Stimulated activated CD8-positive, alpha-beta memory T cell treated with anti-CD3 and anti-CD28 coated beads, Interleukin-7, amount 100 ng/mL, for 48 hours (primary cell): ENCODE measurements around the gene VWA8.

ENCODE experiments used
- DNase-seq, 2 donors: peaks; one replicate each; pipeline ENCODE4 v3.0.0-alpha.2; 2020; ENCODE audit warnings: low read depth in 1 of 2; ENCODE audit errors: extremely low read depth in 1 of 2

The VWA8 gene

DNA sequence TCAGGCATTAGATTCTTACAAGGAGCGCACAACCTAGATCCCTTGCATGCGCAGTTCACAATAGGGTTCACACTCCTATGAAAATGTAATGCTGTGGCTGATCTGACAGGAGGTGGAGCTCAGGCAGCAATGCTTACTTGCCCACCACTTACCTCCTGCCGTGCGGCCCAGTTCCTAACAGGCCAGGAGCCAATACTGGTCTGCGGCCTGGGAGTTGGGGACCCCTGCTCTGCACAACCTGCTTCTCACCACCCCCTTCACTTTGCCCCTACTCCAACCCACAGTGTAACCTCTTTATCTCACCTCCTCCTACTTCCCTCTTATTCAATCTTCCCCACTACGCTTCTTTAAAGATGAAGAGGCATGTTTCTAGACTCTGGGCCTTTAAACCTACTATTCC is 263.3 kb downstream of the VWA8 start:
- DNase-seq = no peak

DNA sequence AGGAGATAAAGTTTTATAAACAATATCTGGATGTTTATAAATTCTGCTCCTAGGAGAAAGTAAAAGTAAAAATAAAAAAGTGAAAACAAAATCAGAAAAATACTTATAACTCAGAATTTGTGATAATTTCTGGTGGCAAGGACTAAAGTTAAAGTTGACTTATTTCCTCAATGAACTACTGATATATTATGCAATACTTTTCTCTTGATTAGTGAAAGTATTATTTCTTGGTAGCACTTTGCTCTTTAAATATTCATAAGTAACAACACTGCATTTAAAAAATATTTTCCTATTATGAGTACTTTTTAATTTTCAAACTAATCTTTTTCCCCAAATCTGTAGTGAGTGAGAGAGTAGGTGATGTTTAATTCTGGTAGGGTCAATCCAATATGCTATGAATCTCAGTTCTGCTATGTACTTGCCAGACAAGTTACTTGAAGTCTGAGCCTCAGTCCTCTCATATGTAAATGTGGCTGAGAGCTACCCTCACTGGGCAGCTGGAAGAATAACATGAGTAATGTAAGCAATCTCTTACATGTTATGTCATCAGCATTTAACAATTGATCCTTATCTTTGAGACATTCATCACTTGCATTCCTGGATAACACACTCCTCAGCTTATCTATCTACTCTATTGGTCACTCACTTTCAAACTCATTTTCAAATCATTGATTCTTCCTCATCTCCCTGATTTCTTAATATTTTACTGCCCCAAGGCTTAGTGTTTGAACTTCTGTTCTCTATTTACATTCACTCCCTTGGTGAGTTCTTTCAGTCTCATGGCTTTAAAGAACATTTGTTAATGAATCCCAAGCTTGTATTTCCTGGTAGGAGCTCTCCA is 264.5 kb downstream of the VWA8 start:
- no peak for DNase-seq

DNA sequence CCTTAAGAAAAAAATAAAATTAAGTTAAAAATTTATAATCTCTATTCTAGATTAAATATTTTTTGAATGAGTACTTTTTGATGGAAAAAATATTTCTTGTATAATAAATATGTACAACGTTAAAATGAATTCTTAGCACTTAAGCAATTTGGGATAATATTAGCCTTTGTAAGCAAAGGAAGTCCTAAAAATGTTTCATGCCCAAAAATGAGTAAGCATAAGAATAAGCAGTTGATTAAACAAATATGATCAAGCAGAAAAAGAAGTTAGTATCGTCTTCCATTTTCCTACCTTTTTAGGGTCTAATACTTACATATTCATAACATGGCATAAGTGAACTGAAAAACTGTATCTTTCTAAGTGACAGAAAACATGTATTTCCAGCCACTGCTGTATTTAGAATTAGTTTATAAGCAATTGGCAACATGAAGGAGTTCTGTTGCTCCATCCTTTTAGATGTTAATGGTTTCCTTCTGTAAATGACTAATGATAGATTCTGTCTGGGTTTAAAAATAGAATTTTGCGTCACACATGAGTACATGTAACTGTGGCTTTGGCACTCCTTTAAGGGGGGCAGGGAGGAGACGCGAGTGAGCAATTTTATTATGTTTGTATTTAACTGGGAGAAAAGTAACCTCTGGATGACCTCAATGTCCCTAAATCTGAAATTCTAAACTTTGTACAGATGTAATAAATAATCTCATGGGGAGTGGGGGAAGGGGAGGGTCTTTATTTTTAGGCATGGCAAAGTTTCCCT is 266.2 kb downstream of the VWA8 start:
- no peak for DNase-seq

DNA sequence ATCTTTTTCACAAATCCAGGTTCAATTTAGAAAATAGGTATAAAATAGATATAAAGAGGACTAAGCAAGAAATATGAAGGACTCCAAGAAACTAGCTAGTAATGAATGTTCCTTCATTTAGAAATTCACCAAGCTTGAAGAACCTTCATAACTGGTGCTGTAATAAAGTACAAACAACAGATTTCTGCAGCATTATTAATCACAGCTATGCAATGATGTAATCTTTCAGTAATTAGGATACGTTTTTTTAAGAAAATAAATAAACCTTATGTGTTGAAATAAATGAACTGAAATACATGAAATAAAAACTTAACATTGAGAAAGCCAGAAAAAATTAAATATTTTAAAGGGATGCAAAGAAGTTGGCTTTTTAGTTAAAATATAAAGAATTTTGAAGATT is 267.5 kb downstream of the VWA8 start:
- no peak for DNase-seq

DNA sequence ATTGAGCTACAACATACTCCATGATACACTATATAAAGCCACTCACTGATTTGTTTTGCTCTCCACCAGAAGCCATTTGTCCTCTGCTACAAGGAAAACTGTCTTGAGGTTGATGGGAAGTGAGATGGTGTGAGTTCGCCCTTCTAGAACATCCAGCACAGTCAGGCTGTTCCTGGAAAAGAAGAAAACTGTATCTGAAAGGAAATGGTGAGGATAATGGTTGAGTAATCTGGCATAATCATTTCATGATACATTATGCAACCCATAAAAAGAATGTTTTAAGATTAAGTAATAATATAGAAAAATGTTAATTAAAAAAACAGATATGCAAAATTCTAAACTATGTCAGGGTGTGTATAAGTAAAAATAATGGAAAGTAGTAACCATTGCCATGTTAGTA is 269.6 kb downstream of the VWA8 start:
- DNase-seq = no peak

DNA sequence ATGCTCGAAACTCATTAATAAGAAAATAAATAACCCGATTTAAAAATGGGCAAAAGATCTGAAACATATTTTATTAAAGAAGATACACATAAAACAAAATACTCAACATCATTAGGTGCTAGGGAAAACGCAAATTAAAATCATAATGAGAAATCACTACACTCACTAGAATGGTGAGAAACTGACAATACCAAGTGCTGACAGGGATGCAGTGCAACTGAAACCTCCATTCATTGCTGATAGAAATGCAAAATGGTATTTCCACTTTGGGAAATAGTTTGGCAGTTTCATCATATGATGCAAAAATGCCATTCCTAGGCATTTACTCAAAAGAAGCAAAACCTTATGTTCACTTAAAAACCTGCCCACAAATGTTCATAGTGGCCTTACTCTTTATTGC is 278.1 kb downstream of the VWA8 start:
- no peak for DNase-seq

DNA sequence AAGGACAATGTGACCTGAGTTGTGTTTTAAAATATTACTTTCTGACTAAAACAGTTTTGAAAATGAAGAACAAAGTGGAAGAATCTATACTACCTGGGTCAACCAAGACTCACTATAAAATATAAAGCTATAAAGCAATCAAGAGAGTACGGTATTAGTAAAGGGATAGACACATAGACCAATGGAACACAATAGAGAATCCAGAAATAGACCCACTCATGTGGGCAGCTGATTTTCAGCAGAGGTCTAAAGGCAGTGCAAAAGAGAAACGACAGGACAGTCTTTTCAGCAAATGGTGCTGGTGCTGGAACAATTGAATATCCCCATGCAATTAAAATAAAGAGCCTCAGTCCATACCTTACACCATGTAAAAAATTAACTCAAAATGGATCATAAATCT is 278.9 kb downstream of the VWA8 start:
- DNase-seq = no peak

DNA sequence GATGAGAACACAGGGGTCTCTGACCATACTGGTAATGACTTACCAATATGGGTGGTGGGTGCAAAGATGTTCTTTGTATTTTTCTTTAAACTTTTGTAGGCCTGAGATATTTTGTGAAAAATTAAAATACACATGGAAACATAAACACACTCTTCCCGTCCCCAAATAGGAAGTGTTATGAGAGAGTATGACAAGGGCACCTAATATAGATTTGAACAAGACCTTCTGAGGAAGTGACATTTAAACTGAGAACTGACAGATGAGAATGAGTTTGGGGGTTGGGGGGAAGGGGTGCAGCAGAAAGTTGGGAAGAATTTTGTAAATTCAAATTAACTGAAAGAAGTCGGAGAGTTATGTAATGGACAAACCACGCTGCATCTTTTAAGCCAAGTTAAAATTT is 279.3 kb downstream of the VWA8 start:
- DNase-seq = no peak

DNA sequence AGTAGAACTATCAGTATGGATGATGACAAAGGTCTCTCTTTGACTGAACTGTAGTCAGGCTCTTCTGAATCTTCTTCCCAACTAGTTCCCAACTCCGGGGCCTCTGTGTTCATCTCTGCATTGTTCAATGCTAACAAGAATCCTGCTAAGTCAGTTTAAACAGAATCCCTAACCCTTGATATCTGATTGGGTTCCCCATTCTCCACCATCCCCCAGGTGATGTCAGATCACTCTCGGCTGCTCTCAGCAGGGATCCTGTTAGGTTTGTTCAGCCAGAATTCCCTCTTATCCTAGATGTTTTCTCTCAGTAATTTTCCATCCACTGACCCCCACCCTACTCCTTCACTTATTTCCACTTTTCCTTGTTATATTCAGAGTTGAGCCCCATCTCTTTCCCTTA is 280.0 kb downstream of the VWA8 start:
- DNase-seq = no peak

DNA sequence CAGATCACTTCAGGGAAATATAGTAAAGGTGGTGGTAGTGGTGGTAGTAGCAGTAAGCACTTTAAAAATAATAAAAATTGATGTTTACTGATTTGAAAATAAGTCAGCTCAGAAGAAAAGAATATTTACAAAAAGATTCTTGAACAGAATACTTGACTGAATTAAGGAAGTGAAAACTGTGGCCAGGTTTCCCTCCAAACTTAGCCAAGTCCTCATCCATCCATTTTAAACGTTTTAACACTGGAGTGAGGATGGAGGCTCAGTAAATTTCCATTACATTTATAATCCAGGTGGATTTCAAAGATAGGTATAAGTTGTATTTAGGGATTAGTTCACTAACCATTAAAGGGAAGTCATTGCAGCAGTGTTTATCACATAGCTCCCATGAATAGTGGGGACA is 282.1 kb downstream of the VWA8 start:
- no peak for DNase-seq

DNA sequence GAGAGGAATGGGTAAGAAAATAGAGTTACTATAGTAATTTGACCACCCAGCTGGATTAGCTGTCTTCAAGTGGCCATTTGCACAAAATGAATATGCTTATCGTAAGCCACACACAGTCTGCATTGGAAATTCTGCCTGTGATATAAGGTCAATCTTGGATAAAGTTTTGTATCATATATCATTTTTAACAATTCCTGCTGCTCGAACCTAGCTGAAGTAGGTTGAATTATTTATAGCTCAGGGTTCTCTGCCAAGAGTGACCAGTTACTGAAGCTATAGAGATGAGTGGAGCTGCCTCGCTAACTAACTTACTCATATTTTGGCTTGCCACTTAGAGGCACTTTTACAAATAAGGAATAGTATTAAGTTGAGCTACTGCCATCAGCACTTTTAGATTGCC is 282.7 kb downstream of the VWA8 start:
- no peak for DNase-seq

DNA sequence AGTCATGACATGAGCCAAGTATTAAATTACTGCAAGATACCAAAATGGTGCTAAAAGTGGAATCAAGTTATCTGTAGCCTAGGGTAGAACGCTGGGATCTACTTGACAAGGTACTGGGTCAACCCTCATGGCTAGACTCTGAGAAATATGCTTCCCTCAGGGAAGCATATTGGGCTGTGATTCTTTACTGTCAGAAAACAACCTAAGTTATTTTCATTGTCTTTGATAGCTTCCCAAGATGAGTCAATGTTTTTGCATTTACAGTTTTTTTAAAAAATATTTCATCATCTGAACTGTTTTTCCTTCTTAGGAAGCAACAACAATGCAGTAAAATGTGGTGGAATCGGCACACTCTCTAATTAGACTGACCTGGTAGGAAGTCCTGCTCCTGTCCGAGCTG is 285.6 kb downstream of the VWA8 start:
- DNase-seq = no peak

DNA sequence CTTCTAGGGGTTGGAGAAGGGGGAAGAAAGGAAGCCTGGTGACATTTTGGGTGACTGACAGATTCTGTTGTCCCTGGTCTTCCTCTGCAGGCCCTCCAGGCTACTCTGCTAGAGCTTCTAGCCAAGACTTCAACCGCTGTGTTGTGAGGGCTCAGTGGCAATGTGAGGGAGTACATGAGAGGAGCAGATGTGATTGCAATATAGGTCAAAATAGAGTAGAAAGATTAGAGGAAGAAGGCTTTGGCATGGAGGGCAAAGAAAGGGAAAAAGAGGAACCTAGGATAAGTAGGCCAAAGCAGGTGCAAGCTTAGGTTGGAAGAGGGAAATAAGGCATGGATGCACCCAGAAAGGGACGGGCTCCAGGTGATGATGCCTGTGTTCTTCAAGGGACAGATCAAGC is 286.7 kb downstream of the VWA8 start:
- DNase-seq = no peak

DNA sequence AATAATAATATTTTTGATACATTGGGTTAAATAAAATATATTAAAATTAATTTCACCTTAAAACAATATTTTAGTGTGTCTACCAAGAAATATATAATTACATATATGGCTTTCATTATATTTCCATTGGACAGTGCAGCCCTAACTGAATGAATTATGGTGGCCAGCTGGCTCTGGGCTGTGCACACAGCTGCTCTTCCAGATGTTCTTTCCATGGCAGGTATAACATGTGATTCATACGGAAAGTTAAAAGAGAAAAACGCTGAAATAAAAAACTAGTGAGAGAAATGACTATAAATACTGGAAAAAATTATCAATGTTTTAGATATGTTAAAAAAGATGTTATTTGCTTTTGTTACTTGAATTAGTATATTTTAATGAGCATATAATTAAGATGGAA is 287.3 kb downstream of the VWA8 start:
- DNase-seq = no peak

DNA sequence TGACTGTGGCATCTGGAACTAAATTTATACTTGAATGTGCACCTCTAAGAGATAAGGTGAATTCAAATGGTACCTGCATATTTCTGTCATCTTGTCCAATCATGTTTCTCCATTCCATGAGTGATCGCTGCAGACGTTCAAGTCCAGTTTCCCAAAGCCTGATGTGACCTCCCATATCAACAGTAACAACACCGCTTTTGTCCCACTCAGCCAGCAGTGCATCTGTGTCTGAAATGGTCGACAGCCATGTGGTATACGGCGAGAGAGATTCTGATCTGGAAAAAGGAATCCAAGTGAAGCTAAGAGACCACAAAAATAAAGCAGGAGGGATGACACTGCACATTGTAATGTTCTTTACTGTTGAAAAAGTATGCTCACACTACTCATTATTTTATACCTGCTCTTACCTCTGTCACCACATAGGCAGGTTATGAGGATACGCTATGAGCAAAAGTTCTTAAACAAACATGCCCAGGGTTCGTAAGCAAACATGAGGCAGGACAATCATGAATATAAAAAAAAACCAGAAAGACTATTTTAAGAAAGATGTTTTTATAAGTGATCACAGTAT is 290.0 kb downstream of the VWA8 start:
- DNase-seq = no peak

DNA sequence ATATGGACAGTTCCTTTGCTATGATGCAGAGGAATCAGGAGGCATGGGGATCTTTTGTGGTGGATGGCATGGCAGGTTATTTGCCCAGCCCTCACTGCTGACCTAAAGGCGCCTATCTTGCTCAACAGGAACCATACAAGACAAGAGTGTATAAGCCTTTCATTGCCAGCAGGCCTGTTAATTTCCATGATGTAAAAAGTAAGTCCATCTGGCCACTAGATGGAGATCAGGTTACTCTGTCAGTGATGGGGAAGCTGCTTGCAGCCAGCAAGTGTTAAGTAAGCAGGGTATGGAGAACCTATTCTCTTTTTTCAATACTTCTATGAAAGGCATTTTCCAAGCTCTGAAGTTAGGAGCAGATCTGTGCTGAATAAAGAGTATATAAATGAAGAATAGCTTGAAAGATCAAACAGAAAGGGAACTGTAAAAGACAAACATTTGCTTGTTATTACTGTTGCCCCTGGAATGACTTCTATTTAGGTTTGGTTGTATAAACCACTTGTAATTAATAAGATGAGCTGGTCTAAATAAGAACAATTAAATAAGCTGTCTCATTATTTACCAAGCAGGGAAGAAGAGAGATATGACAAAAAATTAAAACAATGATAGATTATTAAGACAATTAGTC is 292.7 kb downstream of the VWA8 start:
- peak in 1 of 2 donors; percentile 2 for DNase-seq

DNA sequence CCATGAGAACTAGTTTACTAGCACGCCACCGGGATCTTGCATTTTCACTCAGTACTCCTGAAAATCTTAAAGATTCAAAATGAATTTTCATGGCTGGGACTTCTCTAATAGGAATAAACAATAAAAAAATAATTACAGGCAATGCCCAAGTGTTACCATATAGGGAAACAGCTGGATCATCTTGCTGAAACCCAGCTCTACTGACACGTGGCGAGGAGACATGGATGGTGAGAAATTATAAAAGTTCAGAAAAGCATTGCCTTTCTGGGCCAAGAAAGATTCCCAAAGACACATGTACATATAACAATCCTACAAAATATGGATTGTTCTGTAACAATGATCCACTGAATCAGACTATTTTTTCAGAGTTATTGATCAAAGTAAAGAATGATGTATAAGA is 294.3 kb downstream of the VWA8 start:
- no peak for DNase-seq

DNA sequence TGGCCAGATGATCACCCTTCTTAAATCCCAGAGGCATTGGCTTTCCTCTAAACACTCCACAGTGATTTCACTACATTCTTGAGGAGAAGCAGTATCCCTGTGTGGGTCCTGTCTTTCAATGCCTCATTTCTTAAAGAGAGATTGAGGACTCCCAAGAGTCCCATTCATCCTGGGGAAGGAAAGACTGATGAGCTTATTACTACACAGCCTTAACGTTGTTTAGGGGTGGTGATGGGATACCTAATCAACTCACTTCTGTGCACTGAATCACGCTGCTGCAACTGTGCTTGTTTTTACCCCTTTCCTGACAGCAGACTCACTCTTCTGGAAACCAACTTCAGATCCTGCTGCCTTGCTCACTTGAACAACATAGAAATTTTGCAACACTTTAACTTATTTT is 300.5 kb downstream of the VWA8 start:
- no peak for DNase-seq

DNA sequence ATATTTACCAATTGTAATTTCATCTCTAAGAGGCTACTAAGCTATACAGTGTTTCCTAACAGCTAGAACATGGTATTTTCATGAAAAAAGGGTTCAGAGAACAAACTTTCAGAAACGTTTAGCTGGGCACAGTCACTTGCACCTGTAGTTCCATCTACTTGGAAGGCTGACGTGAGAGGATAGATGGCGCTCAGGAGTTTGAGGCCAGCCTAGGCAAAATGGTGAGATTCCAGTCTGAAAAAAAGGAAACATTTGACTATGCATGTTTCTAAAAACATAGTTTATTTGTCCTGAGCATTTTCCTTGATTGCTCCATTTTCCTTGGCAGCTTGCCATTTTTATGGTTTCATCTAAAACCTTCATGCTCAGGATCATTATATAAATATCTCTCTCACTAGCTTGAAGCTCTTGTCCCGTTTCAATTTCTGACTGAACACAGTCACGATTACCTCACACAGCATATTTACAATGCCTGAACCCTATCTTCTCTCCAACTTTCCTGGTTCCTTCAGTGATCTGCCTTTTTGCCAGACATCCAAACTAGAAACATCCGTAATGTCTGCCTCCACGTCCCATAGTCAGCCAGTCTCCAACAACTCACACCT is 302.8 kb downstream of the VWA8 start:
- no peak for DNase-seq

DNA sequence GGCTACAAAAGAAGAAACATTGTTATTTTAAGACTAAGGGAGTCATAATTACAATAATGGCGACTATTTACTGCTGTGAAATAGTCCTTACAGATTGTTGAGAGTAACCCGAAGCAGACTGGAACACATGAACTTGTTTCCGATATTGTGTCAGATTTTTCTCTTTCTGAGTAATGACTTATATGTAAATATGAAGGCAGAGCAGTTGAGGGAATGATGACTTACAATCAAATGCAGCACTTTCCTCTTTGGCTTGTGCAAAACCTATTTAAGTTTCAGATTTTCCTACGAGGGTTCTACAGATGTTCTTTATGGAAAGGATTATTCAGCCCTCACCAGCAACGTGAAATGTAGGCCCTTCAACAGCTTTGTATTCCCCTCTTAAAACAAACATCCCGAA is 304.9 kb downstream of the VWA8 start:
- DNase-seq = no peak

DNA sequence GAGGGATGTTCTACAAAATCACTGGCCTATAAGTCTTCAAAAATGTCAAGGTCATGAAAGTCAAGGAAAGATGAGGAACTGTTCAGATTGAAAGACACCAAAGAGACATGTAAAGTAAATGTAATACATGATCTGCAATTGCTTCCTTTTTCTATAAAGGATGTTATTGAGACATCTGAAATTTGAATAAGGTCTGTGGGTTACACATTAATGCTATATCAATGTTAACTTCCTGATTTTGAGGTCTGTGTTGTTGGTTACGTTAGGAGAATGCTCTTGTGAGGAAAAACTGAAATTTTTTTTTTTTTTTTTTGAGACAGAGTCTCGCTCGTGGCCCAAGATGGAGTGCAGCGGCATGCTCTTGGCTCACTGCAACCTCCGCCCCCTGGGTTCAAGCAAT is 306.1 kb downstream of the VWA8 start:
- no peak for DNase-seq
